Activated CD8-positive, alpha-beta memory T cell treated with anti-CD3 and anti-CD28 coated beads, Interleukin-2, amount 50 U/mL, for 4 hours (primary cell): ENCODE measurements around the gene TMEM190.

Experiments
- DNase-seq: peaks from one replicate; pipeline ENCODE4 v3.0.0-alpha.2; 2020

Gene TMEM190

GRCh38 chr19:55424518-55424917 lies 47.9 kb downstream of the TMEM190 start:
- DNase-seq: no peak

DNA sequence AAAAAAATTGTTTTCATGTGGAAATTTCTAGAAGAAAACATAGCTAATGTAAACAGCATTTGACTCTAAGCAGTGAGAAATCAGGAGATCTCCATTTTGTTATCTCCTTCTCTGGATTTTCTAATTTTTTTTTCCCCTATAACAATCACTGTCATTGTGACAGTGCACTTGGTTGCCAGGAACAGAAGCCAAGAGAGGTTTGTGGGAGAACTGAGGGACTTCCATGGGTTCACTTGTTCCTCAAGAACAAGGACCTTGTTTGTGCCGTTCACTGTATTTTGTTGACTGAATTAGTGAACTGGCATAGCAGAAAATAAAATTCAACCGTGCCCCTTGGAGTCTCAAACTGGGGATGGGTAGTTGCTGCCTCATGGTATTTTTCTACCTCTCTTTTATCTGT lies 49.4 kb downstream of the TMEM190 start:
- DNase-seq: no peak
